Ramos (cell line): ENCODE data around the gene OSM.

Source experiments
- in situ Hi-C: fragments of 300-500 bp; cut with MboI; formaldehyde crosslinking; loops from one replicate; pipeline ENCODE4 v1.14.3; 2022; ENCODE audit warnings: low sequenced_read_pairs; ENCODE audit not compliant: unreplicated experiment

The OSM gene

DNA sequence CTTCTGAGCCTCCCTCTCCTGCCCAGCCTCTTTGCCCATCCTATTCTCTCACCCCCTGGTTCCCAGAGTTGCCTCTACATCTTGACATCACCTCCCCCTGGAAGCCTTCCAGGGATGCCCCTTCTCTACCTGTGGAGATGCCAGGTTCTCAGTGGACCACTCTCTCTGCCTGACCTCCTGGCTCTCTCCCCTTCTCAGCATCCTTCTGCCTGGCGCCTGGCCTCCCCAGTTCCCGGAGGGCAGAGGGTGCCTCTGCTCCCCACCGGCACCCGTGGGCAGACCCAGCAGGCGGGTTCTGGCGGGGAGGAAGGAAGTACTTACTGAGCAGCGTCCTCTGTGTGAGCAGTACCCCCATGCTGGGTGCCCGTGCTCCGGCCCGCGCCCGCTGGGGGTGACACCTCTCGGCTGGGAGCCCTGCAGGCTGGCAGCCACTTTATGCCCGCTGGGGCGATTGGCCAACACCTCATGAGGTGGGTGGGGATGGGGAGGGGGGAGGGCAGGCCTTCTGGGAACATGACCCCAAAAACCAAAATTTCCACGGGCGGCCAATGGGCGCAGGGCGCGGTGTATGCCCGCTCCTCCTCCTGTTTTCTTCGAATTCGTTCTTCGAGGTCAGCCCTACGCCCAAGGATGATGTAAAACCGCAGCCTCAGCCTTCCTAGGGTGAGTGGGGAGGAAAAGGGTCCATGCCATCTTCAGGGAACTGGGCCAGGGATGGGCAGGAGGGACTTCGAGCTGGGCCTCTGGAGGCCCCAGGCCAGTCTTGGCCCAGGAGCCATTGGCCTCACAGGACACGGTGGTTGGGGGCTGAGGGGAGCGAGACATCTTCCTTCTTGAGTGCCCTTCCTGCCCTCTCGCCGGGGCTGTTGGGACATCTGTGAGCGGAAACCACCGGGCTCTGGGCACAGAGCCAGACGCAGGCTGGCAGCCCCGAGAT lies at the start of gene OSM:
Gene OSM (minus strand): TSS at position 407 of the 937 bp plus-strand sequence. CDS start 52 bp downstream, at position 355.
- in situ Hi-C loops: no loop called here

DNA sequence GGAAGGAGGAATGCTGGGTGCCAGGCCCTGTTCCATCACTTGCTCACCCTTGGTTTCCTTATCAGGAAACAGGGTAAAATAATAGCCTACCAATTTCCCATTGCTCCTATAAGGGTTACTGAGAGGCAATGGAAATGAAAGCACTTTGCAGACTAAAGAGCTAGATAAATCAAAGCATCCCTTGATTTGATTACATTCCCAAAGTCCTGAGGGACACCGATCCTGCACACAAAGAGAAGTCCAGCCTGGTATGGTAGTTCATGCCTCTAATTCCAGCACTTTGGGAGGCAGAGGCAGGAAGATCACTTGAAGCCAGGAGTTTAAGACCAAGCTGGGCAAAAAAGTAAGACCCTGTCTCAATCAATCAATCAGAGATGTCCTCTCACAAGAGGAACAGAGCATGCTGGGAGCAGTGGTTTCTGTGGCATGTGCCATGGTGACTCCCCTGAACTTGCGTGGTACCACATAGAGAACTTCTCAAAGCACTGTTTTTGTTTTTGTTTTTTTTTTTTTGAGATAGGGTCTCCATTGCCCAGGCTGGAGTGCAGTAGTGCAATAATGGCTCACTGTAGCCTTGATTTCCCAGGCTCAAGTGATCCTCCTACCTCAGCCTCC lies 49.4 kb upstream of the OSM start:
- in situ Hi-C loops: no loop called here

DNA sequence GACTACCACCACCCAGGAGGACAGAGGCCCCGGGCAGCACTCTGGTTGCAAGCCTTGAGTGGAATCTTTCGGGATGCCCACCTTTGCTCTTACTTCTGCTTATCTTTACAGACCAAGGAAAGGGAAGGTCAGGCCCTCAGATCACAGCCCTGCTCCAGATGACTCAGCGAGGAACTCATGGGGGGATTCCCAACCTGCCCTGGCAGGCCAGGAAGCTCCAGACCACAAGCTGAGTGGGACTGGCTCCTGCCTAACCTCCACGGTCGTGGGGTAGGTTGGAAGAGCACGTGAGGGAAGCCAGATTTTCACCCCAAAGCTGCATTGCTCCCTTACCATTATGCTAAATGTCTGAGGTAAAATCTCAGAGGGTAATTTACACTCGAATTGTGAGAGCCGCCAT lies 48.3 kb upstream of the OSM start:
- in situ Hi-C loops: no loop called here

DNA sequence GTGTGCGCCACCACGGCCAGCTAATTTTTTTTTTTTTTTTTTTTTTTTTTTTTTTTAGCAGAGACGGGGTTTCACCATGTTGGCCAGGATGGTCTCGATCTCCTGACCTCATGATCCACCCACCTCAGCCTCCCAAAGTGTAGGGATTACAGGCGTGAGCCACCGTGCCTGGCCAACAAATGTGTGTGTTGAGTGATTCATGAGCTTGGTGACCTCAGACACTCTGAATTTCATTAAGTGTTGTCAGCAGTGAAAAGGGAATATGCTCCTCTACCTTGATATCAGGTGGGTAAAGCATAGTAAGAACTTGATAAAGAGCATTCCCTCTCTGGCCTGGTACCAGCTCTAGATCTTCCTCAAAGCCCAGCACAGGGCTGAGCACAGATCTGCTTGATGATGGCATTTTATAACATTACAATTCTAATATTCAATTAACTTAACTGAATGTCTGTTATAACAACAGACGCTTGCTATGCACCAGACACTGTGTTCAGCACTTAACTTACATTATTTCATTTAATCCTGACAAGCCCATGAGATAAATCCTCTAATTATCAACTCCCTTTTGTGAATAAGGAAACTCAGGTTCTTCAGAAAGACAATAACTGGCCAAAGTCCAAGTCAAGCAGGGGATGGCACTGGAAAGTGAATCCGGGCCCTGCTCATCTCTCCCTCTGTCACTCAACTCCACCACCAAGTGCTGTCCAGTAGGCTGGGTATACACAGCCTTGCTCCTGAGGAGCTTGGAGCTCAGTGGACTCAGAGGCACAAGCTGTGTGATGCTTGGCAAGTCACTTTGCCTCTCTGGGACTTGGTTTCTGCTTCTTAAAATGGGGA lies 47.1 kb upstream of the OSM start:
- in situ Hi-C loops: no loop called here

DNA sequence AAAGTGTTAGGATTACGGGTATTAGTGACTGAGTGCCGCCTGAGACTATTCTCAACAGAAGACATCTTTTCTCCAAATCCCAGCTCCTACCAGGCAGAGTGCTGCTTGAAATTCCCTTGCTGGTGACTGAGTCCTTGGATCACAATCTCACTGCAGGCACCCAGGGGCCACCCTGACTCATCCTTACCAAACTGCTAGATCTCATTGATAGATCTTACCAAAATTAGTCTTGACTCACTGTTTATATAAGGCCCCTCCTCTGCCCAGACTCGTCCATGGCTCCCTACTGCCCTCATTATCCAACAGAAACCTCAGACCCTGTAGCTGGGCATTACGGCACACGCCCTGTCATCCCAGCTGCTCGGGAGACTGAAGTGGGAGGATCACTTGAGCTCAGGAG lies 45.4 kb upstream of the OSM start:
- in situ Hi-C loops: no loop called here

DNA sequence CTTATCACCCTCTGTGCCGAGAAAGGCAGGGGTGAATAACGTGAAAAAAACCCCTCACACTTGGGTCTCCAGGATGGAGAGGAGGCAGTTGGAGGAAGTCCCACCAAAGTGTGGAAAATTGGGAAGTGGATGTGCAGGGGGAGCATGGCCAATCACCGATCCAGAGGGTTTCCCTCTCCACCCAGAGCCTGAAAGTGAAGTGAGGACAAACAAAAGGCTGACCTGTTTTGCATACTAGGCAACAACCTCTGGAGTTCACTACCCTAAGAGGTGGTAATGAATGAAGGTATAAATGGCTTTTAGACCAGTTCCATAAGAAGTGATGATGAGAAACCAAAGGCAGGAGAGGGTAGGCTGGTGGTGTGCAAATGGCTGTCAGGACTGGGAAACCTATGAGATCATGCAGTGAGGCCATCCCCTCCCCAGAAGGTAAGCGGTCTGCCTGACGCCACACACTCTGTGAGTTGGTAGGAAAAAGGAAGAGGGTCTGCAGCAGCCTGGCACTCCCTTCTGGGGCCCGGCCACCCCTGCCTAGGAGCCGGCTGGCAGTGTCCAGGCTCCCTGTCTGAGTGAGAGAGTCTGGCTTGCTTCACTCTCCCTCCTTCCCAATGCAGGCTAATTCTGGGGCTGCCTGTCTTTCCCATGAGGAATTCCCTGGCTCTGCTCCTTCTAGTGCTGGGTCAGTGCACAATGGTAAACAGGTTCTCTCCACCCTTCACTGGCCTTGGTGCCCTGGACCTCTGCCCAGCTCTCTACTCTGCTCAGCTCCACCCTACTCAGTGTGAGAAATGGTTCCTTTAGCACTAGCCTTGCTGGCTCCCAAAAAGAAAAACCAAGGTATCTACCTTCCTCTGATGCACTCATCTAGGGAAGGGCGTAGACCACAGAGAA lies 44.5 kb upstream of the OSM start:
- in situ Hi-C loops: no loop called here

DNA sequence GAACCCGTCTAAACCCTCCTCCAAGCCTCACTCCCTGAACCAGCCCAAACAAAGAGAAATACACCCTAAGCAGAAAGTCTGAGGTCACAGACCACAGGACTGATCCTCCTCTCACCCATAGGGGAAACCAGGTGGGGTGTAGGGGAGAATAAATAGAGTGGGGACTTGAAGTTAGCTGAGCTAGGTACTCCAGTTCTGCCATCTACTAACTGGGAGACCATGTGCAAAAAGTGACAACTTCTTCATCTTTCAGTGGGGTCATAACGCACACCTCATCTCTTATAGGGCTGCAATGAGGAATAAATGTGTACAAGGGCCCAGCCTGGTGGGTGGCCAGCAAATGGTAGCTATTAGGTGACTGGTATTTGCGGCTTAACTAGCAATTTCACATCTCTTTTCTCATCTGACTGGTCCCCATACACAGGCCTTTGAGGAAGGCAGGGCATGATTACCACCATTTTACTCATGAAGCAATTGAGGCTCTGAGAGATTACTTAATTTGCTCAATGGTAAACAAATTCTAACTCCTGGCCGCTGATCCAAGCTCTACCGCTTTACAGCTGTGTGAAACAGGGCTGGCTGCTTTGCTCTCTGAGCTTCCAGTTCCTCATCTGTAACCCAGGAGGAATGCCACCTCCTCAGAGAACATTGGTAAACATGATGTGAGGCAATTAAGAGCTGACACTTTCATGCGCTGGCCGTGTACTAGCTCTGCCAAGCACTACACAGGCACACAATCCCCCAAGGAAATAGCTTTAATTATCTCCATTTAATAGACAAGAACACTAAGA lies 43.5 kb upstream of the OSM start:
- in situ Hi-C loops: no loop called here

DNA sequence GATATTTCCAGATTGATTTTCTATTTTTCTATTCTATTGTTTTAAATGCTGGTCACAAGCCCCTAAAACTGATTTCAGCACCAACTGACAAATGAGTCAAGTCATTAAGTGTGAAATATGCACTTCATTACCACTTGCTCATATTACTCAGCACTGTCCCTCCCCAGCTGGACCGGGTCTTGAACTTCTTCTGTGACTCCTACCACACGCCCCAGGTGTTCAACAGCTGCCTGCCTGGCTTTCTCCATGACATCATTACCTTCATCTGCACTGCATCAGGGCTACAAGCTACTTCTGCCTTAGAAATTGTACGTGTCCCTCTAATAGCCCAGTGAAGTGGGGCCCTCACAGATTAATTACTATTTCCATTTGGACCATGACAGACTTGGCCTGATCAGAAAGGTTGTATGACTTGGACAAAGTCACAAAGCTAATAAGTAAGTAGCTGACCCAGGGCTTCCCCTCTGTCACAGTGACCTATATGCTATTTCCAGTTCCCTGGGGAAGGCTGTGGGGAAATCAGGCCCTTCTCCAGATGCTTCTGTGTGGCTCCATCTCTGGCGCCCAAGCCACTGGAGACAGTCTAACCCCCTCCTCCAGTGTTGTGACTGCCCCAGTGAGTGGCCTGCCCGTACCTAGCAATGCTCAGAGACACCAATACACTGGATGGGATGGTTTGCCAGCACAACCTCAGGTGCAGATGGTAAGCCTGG lies 42.0 kb upstream of the OSM start:
- in situ Hi-C loops: no loop called here

DNA sequence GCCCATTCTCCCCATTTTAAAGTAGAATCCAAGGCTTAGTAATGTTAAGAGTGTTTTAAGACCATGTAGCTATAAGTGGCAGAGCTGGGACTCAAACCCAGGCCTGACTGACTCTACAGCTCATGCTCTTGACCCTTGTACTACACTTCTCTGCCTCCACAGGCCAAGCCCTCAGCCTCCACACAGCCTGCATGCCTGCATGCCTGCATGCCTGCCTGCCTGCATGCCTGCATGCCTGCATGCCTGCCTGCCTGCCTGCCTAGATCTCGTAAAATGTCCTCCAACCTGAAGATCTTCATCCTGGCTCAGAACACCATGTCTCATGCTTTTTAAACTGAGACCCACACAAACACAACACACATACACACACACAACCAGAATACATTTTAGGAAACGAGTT lies 41.4 kb upstream of the OSM start:
- in situ Hi-C loops: no loop called here

DNA sequence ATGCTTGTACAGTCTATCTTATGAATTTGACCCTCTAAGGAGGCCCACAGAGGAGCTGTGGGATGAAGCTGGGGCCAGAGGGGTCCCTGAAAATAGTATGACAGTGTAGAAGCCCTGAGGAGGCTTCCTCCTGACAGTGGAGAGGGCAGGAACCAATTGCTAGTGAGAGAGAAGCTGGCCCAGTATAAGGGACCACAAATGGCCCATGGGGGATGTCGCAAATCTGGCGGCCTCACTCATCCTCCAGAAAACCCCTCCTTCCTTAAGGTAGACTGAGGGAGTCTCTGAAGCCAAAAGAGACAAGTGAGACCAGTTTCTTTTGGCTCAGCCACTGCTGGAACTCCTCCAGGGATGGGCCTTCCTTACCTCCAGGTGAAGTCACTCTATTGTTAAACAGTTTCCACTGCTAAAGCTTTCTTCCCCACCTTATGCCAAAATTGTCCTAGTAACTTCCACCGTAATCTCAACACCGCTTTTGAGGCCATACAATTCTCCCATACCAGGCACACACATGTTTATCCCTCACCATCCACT lies 40.5 kb upstream of the OSM start:
- in situ Hi-C loops: no loop called here

DNA sequence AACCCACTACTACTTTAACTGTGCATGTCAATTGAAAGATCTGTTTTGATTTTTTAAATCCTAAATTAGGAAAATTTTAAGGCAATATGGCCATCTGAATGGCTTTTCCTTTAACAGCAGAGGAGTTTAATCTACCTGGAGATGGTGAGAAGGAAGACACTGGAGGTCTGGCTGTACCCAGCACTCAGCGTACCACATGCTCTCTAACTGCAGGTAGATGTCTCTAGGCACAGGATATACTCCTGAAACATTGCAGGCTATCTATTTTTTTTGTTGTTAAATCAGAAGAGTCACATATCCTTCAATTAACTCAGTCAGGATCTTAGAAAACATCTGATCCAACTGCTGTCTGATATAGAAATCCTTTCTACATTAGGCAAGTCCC lies 40.0 kb upstream of the OSM start:
- in situ Hi-C loops: no loop called here

DNA sequence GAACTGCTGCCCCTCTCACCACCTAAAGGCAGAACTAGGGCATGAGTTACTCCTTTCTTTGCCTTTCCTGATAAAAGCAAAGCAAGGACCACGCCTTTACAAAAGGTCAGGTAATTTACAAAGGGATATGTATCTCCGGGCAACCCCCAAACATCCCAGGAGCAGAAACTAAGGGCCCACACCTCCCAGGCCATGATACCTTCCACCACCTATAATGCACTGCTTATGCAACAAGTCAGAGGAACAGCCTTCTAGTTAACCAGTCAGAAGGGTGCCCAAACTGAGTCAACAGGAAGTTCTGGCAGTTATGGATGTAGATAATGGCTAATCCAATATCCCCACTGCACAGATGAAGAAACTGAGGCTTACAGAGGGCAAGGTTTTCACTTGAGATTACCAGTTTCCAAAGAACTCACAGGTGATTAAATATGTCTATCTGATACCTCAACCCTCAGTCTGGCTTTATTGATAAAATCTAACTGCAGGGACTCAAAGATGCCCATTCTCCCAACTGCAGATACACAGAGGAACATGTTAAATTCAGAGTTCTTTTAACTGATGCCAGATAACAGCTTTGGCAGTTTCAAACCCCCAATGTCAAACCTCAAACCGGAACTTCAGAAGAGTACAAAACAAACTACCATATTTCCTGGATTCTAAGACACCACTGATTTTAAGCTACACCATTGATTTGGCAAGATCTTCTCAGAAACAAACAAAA lies 39.4 kb upstream of the OSM start:
- in situ Hi-C loops: no loop called here

DNA sequence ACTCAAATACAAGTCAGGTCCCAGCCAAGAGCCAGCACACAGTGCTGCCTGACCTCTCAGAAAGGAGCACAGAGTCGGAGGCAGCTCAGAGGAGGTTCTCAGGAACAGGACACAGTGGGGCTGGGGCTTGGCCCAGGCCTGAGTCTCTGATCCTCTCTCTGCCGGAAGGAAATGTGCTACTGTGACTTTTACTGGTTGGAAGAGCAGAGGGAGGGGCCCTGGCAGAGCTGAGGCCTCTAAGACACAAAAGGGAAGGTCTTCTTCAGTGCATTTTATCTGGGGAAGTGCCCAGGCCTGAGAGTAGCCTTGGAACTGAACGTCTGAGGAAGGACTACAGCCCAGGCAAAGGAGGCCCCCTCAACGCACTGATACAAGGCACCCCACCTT lies 38.9 kb upstream of the OSM start:
- in situ Hi-C loops: no loop called here

DNA sequence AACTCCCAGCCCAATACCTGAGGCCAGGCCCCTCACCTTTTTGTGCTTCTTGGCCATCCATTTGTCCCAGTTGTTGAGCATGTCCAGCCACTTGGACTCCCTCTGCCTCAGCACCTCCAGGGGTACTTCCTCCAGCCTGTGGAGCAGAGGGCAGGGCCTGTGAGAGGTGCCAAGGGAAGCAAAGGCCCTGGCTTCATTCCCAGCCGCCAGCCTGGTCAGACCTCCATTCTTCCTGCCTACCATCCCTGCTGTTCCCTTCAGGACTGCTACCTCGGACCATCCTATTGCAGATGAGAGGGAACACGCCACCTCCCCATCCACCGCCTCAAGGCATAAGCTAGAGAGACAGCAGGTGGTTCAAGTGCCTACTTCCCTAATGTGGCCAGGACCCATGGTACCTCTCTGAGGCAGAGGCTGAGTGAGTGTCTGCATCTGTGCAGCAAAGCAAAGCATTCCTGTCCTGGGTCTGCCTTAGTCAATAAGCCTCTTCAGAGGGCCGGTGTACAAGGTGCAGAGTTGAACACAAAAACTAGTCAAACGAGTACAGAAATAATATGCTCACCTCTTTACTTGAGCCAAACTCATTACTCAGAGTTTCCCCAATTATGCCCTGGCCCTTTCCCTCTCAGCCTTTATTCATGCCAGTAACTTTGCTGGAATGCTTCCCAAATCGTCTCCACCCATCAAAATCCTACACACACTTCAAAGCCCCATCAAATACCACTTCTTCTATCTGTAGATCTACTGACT lies 38.0 kb upstream of the OSM start:
- in situ Hi-C loops: no loop called here

DNA sequence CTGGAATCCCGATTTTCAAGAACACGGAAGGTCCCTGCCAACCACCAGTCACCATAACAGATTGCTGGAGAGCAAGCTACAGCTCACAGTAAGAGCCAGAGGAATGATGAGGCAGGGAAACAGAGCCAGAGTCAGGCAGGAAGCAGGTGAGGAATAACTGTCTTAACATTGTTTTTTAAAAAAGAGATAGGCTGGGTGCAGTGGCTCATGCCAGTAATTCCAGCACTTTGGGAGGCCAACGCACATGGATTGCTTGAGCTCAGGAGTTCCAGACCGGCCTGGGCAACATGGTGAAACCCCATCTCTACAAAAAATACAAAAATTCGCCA lies 36.1 kb upstream of the OSM start:
- in situ Hi-C loops: no loop called here

DNA sequence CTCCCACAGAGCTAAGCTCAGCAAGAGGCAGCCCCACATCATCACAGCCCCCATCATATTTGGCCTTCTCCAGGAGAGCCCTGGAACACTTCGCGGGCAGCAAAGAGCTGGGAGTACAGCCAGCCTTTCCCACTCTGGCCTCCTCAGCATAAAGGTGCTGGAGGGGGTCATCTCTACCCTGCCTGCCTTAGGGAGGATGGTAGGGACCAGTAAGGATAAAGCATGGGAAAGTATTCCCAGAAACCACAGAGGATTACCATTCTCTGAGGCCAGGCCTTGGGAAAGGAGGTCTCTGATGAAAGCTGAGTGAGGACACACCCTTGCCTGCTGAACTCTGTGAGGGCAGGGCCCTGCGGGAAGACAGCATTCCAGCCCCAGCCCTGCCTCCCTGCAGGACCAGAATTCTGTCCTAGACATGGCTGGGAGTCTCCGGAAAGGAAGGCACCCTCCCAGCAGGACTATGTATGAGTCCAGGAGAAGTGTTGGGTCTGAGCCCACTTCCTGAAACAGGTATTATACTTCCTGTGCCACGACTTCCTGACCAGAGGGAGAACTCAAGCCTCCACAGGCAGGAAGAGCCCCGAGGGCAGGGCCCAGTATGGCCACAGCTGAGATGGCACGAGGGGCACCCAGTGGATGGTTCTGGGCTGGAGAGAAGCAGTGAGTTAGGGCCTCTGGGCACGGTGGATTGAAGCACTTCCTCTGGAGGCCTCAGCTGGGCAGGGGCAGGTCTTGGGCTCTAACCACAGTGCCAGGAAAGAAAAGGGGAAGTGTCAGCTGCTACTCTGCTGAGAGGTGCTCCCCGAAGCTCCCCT lies 35.6 kb upstream of the OSM start:
- in situ Hi-C loops: no loop called here
